ENCODE measurements around the gene SLC9C2. TPM values are rescaled to one million over a fixed set of nuclear protein-coding genes. Genes with fewer than 3 reads are reported as not detected.

Gene SLC9C2
- total and polyA plus RNA-seq, 2 donors from 2014 or later, result 0.52 to 0.72 TPM

DNA sequence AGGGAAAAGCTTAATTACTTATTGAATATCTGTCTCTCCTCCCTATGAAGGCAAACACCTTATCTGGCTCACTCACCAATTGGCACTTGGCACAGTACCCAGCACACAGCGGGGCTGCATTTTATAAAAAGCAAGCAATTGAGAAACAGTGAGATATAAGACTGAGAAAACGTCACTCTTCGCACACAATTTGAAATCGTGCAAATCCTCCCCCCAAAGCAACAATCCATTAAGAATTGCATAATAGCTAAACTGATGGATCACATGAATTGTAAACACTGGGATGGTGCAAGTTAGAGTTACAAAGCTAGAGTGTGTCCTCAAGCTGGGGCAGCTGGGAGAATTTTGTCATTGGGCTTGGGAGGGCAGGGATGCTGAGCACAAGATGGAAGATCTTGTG, 98.6 kb downstream of the SLC9C2 start:
- DNase-seq (no peak), FAIRE-seq (no peak)
- peaks cover 4 to 17% (median 14%) of the 10 kb centered on the region in 3 donors for H3K4me1 ChIP-seq (ENCODE audit: control insufficient read depth in 2 of 3, insufficient read depth in 2 of 3, low read depth in 1 of 3, low read length in 3 of 3)
- H3K36me3 ChIP-seq (ENCODE audit: control insufficient read depth in 2 of 3, insufficient read depth in 3 of 3, low read length in 3 of 3), result no peaks in the 10 kb centered on the region
- no peak for TF ChIP-seq CTCF (IDR thresholded peaks at IDR 0.05; ENCODE audit: borderline replicate concordance, extremely low read depth, insufficient read depth)
- no peaks in the 10 kb centered on the region for H3K27me3 ChIP-seq (ENCODE audit: control insufficient read depth, insufficient read depth, low read length)
- no peaks in the 10 kb centered on the region for H3K9me3 ChIP-seq (ENCODE audit: control insufficient read depth in 2 of 3, insufficient read depth in 1 of 3, low read length in 3 of 3)
- no peak overlapping the region for H3K4me3 ChIP-seq (ENCODE audit: low read length in 3 of 3)
- intact Hi-C loops (cut with DNase I), result no loop called here
- no peak overlapping the region for H3K27ac ChIP-seq (ENCODE audit: low read depth in 2 of 2, low read length in 2 of 2)
- H3K9ac ChIP-seq (ENCODE audit: low read length in 3 of 3), result no peak overlapping the region

GRCh38 chr1:173503391-173503790, 99.5 kb downstream of the SLC9C2 start:
- no peak overlapping the region for H3K9ac ChIP-seq (ENCODE audit: low read length in 3 of 3)
- H3K27ac ChIP-seq (ENCODE audit: low read depth in 2 of 2, low read length in 2 of 2), result no peak overlapping the region
- H3K9me3 ChIP-seq (ENCODE audit: control insufficient read depth in 2 of 3, insufficient read depth in 1 of 3, low read length in 3 of 3), result no peaks in the 10 kb centered on the region
- DNase-seq, result no peak
- no peaks in the 10 kb centered on the region for H3K36me3 ChIP-seq (ENCODE audit: control insufficient read depth in 2 of 3, insufficient read depth in 3 of 3, low read length in 3 of 3)
- no peak for TF ChIP-seq CTCF (IDR thresholded peaks at IDR 0.05; ENCODE audit: borderline replicate concordance, extremely low read depth, insufficient read depth)
- no peak overlapping the region for H3K4me3 ChIP-seq (ENCODE audit: low read length in 3 of 3)
- no peaks in the 10 kb centered on the region for H3K27me3 ChIP-seq (ENCODE audit: control insufficient read depth, insufficient read depth, low read length)
- intact Hi-C loops (cut with DNase I), result no loop called here
- peaks cover 4 to 17% (median 14%) of the 10 kb centered on the region in 3 donors for H3K4me1 ChIP-seq (ENCODE audit: control insufficient read depth in 2 of 3, insufficient read depth in 2 of 3, low read depth in 1 of 3, low read length in 3 of 3)
- FAIRE-seq, result no peak

DNA sequence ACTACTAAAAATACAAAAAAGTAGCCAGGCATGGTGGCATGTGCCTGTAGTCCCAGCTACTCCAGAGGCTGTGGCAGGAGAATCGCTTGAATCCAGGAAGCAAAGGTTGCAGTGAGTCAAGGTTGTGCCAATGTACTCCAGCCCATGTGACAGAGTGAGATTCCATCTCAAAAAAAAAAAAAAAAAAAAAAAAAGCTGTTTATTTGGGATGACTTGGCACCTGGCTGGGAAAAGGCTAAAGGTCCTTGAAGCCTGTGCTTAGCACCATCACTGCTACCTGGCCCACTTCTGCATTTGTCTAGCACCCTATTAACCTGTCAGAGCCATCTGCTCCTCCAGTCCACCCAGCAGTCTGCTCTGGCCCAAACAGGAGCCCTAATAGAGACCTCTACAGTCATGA, 100.8 kb downstream of the SLC9C2 start:
- Histone ChIP-seq H3K27me3 (ENCODE audit: control insufficient read depth, insufficient read depth, low read length) (no peaks in the 10 kb centered on the region), H3K4me1 (ENCODE audit: control insufficient read depth in 2 of 3, insufficient read depth in 2 of 3, low read depth in 1 of 3, low read length in 3 of 3) (peaks cover 4 to 10% (median 9%) of the 10 kb centered on the region in 3 donors), H3K36me3 (ENCODE audit: control insufficient read depth in 2 of 3, insufficient read depth in 3 of 3, low read length in 3 of 3) (no peaks in the 10 kb centered on the region), H3K27ac (ENCODE audit: low read depth in 2 of 2, low read length in 2 of 2) (no peak overlapping the region), H3K9me3 (ENCODE audit: control insufficient read depth in 2 of 3, insufficient read depth in 1 of 3, low read length in 3 of 3) (no peaks in the 10 kb centered on the region), H3K9ac (ENCODE audit: low read length in 3 of 3) (no peak overlapping the region), H3K4me3 (ENCODE audit: low read length in 3 of 3) (no peak overlapping the region)
- TF ChIP-seq CTCF (IDR thresholded peaks at IDR 0.05; ENCODE audit: borderline replicate concordance, extremely low read depth, insufficient read depth), result no peak
- FAIRE-seq (no peak), DNase-seq (no peak)
- intact Hi-C loops (cut with DNase I), result no loop called here

- no peaks in the 10 kb centered on the region for H3K36me3 ChIP-seq (ENCODE audit: control insufficient read depth in 2 of 3, insufficient read depth in 3 of 3, low read length in 3 of 3)
- TF ChIP-seq CTCF (IDR thresholded peaks at IDR 0.05; ENCODE audit: borderline replicate concordance, extremely low read depth, insufficient read depth), result no peak
- no peaks in the 10 kb centered on the region for H3K9me3 ChIP-seq (ENCODE audit: control insufficient read depth in 2 of 3, insufficient read depth in 1 of 3, low read length in 3 of 3)
- no peak overlapping the region for H3K27ac ChIP-seq (ENCODE audit: low read depth in 2 of 2, low read length in 2 of 2)
- no peak overlapping the region for H3K9ac ChIP-seq (ENCODE audit: low read length in 3 of 3)
- H3K4me1 ChIP-seq (ENCODE audit: control insufficient read depth in 2 of 3, insufficient read depth in 2 of 3, low read depth in 1 of 3, low read length in 3 of 3), result no peaks in the 10 kb centered on the region
- H3K27me3 ChIP-seq (ENCODE audit: control insufficient read depth, insufficient read depth, low read length), result no peaks in the 10 kb centered on the region
- FAIRE-seq, result no peak
- no peak for DNase-seq
- no peak overlapping the region for H3K4me3 ChIP-seq (ENCODE audit: low read length in 3 of 3)
- intact Hi-C loops (cut with DNase I), result no loop called here
Measured at GRCh38 chr1:173499729-173500128, 103.1 kb downstream of the SLC9C2 start.

All from kidney (tissue), 14 donors.